HG03520 (cell line): ENCODE data around the gene CD46.
"Not testable (repeated sequence)": the region's sequence is repeated elsewhere in the genome, so short reads cannot be mapped to it uniquely, and the experiment has no call there.

Experiments used
- ATAC-seq: cut with Tn5 transposase; IDR thresholded peaks from one replicate; pipeline ENCODE4 v1.9.1; 2021; ENCODE audit warnings: mild to moderate bottlenecking, moderate library complexity; ENCODE audit not compliant: unreplicated experiment

Gene CD46

GRCh38 chr1:207750631-207751305, 1.1 kb upstream of the CD46 start:
- no peak for ATAC-seq

- not testable (repeated sequence) for ATAC-seq
These were observed 428 bp upstream of the CD46 start for GRCh38 chr1:207751463-207751789.

GRCh38 chr1:207752456-207752998, 673 bp downstream of the CD46 start:
- peak; percentile 42 for ATAC-seq

GRCh38 chr1:207753611-207754010, 1.8 kb downstream of the CD46 start:
- ATAC-seq, result no peak

- no peak for ATAC-seq
These were observed 2.2 kb downstream of the CD46 start for GRCh38 chr1:207754011-207754410.

- ATAC-seq, result no peak
These were observed 3.3 kb downstream of the CD46 start for GRCh38 chr1:207754974-207755700.

GRCh38 chr1:207755846-207756693, 4.2 kb downstream of the CD46 start:
- no peak for ATAC-seq

GRCh38 chr1:207762622-207763021, 10.8 kb downstream of the CD46 start:
- ATAC-seq, result no peak

- ATAC-seq, result no peak
These were observed 11.2 kb downstream of the CD46 start for GRCh38 chr1:207763091-207763490.

GRCh38 chr1:207763972-207764371, 12.1 kb downstream of the CD46 start:
- no peak for ATAC-seq

GRCh38 chr1:207766569-207766968, 14.7 kb downstream of the CD46 start:
- no peak for ATAC-seq

GRCh38 chr1:207770514-207770913, 18.7 kb downstream of the CD46 start:
- ATAC-seq, result not testable (repeated sequence)

GRCh38 chr1:207776045-207776444, 24.2 kb downstream of the CD46 start:
- not testable (repeated sequence) for ATAC-seq

- ATAC-seq, result not testable (repeated sequence)
These were observed 25.6 kb downstream of the CD46 start for GRCh38 chr1:207777412-207777811.

GRCh38 chr1:207779008-207779407, 27.2 kb downstream of the CD46 start:
- no peak for ATAC-seq

GRCh38 chr1:207781312-207781711, 29.5 kb downstream of the CD46 start:
- ATAC-seq, result no peak

GRCh38 chr1:207787776-207788175, 35.9 kb downstream of the CD46 start:
- no peak for ATAC-seq

- ATAC-seq, result no peak
These were observed 37.5 kb downstream of the CD46 start for GRCh38 chr1:207789386-207789785.

- no peak for ATAC-seq
These were observed 38.2 kb downstream of the CD46 start for GRCh38 chr1:207789792-207790787.

- ATAC-seq, result no peak
These were observed 39.4 kb downstream of the CD46 start for GRCh38 chr1:207791290-207791689.
